ENCODE data around the gene GIMAP1.

GRCh38 chr7:150751702-150752101 is 35.3 kb downstream of the GIMAP1 start:
- TF ChIP-seq POLR2AphosphoS5 (IDR thresholded peaks at IDR 0.05), result no peak
- no peak for TF ChIP-seq CTCF (IDR thresholded peaks at IDR 0.05; ENCODE audit: poor library complexity, severe bottlenecking)
- no peak for TF ChIP-seq REST (IDR thresholded peaks at IDR 0.05; ENCODE audit: borderline replicate concordance)
- no peak for TF ChIP-seq TAF1 (IDR thresholded peaks at IDR 0.05; ENCODE audit: low read depth)
- no peak for TF ChIP-seq MXI1 (conservative IDR thresholded peaks at IDR 0.05; ENCODE audit: poor library complexity, severe bottlenecking)
- TF ChIP-seq EP300 (conservative IDR thresholded peaks at IDR 0.05; ENCODE audit: poor library complexity, severe bottlenecking), result no peak
- no peak for TF ChIP-seq RAD21 (conservative IDR thresholded peaks at IDR 0.05)
